CD4-positive, alpha-beta memory T cell (primary cell): ENCODE results near the gene SPAG7. TPM values are rescaled to one million over a fixed set of nuclear protein-coding genes. Genes with fewer than 3 reads are reported as not detected.

Experiments
- CTCF ChIA-PET: fragments of 350-600 bp; sonication (Branson Sonifier 250); formaldehyde crosslinking; loops from one replicate; lab custom pipeline; 2021; ENCODE audit warnings: inconsistent platforms; ENCODE audit not compliant: partially characterized antibody; lab: Charles Lee
- POLR2A ChIA-PET: fragments of 350-600 bp; sonication (Branson Sonifier 250); formaldehyde crosslinking; loops from one replicate; lab custom pipeline; 2021; ENCODE audit not compliant: partially characterized antibody; lab: Charles Lee
- DNase-seq, 5 donors: peaks; one replicate each; pipeline versions ENCODE4 v3.0.0 to v3.0.0-alpha.2; 2020 to 2022; ENCODE audit warnings: mixed read lengths in 1 of 5
- H3K27ac ChIP-seq: one replicate; pipeline ENCODE4 v1.7.0; 2013; ENCODE audit warnings: low read depth, low read length
- H3K27me3 ChIP-seq: 2 replicates; pipeline ENCODE4 v1.7.0; 2013; ENCODE audit warnings: mild to moderate bottlenecking, low read length, moderate library complexity; ENCODE audit not compliant: insufficient read depth
- H3K36me3 ChIP-seq: 2 replicates; pipeline ENCODE4 v1.7.0; 2013; ENCODE audit warnings: mild to moderate bottlenecking, low read length, moderate library complexity; ENCODE audit not compliant: insufficient read depth
- H3K4me1 ChIP-seq: 2 replicates; pipeline ENCODE4 v1.7.0; 2013; ENCODE audit warnings: mild to moderate bottlenecking, low read length, moderate library complexity; ENCODE audit not compliant: insufficient read depth
- H3K4me3 ChIP-seq, 2 donors: one replicate each; pipeline ENCODE4 v1.7.0; 2013; ENCODE audit warnings: low read length in 2 of 2, mild to moderate bottlenecking in 1 of 2
- H3K9me3 ChIP-seq, 2 donors: one replicate each; pipeline ENCODE4 v1.7.0; 2013; ENCODE audit warnings: low read length in 2 of 2, control low read depth in 1 of 2; ENCODE audit not compliant: control insufficient read depth in 1 of 2
- H3K27ac Mint-ChIP-seq, 7 donors: one replicate each; pipeline ENCODE4 v1.8.0; 2020 to 2021; ENCODE audit warnings: mixed read lengths in 7 of 7, mild to moderate bottlenecking in 6 of 7, inconsistent platforms in 3 of 7, moderate library complexity in 3 of 7
- H3K27me3 Mint-ChIP-seq, 2 donors: one replicate each; pipeline ENCODE4 v1.8.0; 2020 to 2021; ENCODE audit warnings: mixed read lengths in 2 of 2
- H3K36me3 Mint-ChIP-seq, 2 donors: one replicate each; pipeline ENCODE4 v1.8.0; 2020 to 2021; ENCODE audit warnings: mixed read lengths in 2 of 2, inconsistent platforms in 1 of 2, mild to moderate bottlenecking in 1 of 2
- H3K4me1 Mint-ChIP-seq, 4 donors: one replicate each; pipeline ENCODE4 v1.8.0; 2020 to 2021; ENCODE audit warnings: mixed read lengths in 4 of 4, mild to moderate bottlenecking in 1 of 4
- H3K4me3 Mint-ChIP-seq, 8 donors: one replicate each; pipeline ENCODE4 v1.8.0; 2020 to 2021; ENCODE audit warnings: mixed read lengths in 8 of 8, mild to moderate bottlenecking in 7 of 8, moderate library complexity in 6 of 8, inconsistent platforms in 3 of 8
- H3K9me3 Mint-ChIP-seq, 8 donors: one replicate each; pipeline ENCODE4 v1.8.0; 2020 to 2021; ENCODE audit warnings: mixed read lengths in 8 of 8, mild to moderate bottlenecking in 5 of 8, inconsistent platforms in 3 of 8, moderate library complexity in 1 of 8
- intact Hi-C: fragments of 100-400 bp; cut with micrococcal nuclease; formaldehyde crosslinking; loops from one replicate; pipeline ENCODE4 v1.15.1; 2023
- polyA plus RNA-seq, 2 donors: library from polyadenylated mRNA; unstranded; fragments of 300-500 nt; fragmentation: Illumina TruSeq; gene quantifications; one replicate each; pipeline ENCODE4 v1.2.3, GENCODE V29; 2021
- total RNA-seq, 2 experiments: library from RNA; stranded (reverse); gene quantifications; one replicate each; pipeline ENCODE4 v1.2.3, GENCODE V29; 2021

Gene SPAG7
- total and polyA plus RNA-seq, 4 experiments from 2014 or later = 36.7 to 133 (median 66.2) TPM

DNA sequence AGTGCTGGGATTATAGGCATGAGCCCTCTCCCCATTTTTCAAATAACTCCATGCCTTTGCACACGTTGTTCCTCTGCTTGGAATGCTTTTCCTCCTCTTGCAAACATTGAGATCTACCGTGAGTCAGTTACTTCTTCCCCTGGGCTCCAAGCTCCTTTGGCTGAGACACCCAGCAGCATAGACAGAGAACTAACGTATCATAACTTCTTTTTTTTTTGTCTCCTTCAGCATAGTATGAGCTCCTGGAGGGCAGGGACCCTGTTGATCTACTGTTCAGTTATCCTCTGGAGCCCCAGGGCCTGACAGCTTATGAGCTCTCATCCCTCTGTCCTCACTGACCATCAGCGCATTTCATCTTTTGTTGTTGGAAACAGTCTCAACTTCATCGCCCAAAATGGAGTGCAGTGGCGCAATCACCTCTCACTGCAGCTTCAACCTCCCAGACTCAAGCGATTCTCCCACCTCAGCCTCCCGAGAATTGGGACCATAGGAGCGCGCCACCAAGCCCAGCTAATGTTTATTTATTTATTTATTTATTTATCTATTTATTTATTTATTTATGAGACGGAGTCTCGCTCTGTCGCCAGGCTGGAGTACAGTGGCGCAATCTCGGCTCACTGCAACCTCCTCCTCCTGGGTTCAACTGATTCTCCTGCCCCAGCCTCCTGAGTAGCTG is 2.2 kb downstream of the SPAG7 start:
- Histone ChIP-seq H3K27ac (no peak overlapping the region), H3K9me3 (no peaks in the 10 kb centered on the region), H3K27me3 (no peaks in the 10 kb centered on the region), H3K4me3 (no peak overlapping the region), H3K36me3 (peaks cover 4% of the 10 kb centered on the region), H3K4me1 (peaks cover 28% of the 10 kb centered on the region)
- Mint-ChIP-seq H3K36me3 (peaks cover 13 to 19% of the 10 kb centered on the region in 2 donors), H3K9me3 (no peaks in the 10 kb centered on the region), H3K27ac (peak overlapping the region in 2 of 7 donors; percentile 39 to 73), H3K4me3 (peak overlapping the region in 7 of 8 donors; percentile 11 to 66 (median 34)), H3K4me1 (peaks cover 12 to 22% (median 16%) of the 10 kb centered on the region in 4 donors), H3K27me3 (no peaks in the 10 kb centered on the region)
- CTCF ChIA-PET = interaction anchor here (1.3 to 2.5 kb wide), 6 partner anchors 10 to 57 kb away, joined by 3 to 24 read pairs (median 4); partner anchors contain the start of genes RNF167 and SLC25A11
- POLR2A ChIA-PET = interaction anchor here (0.5 to 27.9 kb wide), 6 partner anchors 8 to 113 kb away, joined by 3 to 973 read pairs (median 16); partner anchors contain the start of genes C17orf107, CAMTA2, ENO3 and PFN1
- no peak for DNase-seq
- intact Hi-C loops = loop anchor here (5.0 kb wide), 1 partner anchor 33 kb away; the partner anchor contains the start of gene GP1BA

- intact Hi-C loops = no loop called here
- no peak overlapping the region for H3K4me3 Mint-ChIP-seq
- no peak overlapping the region for H3K27ac ChIP-seq
- no peaks in the 10 kb centered on the region for H3K27me3 ChIP-seq
- H3K4me1 ChIP-seq = no peaks in the 10 kb centered on the region
- H3K36me3 ChIP-seq = peaks cover 16% of the 10 kb centered on the region
- CTCF ChIA-PET = no interaction called here
- H3K9me3 Mint-ChIP-seq = no peaks in the 10 kb centered on the region
- H3K27me3 Mint-ChIP-seq = no peaks in the 10 kb centered on the region
- no peak overlapping the region for H3K4me3 ChIP-seq
- peak overlapping the region in 2 of 7 donors; percentile 24 to 29 for H3K27ac Mint-ChIP-seq
- DNase-seq = no peak
- peaks cover 14 to 19% of the 10 kb centered on the region in 2 donors for H3K36me3 Mint-ChIP-seq
- POLR2A ChIA-PET = interaction anchor here (27.9 kb wide), 1 partner anchor 14 kb away, joined by 973 read pairs; the partner anchor contains the start of genes ENO3, PFN1, RNF167 and SLC25A11
- H3K4me1 Mint-ChIP-seq = peaks cover 8 to 18% (median 10%) of the 10 kb centered on the region in 4 donors
- H3K9me3 ChIP-seq = no peaks in the 10 kb centered on the region
These were observed 7.2 kb downstream of the SPAG7 start for GRCh38 chr17:4960279-4960922.

GRCh38 chr17:4959261-4959965 is 8.2 kb downstream of the SPAG7 start:
- no peak overlapping the region for H3K4me3 ChIP-seq
- no peak for DNase-seq
- POLR2A ChIA-PET = interaction anchor here (27.9 kb wide), 1 partner anchor 13 kb away, joined by 973 read pairs; the partner anchor contains the start of genes ENO3, PFN1, RNF167 and SLC25A11
- no peaks in the 10 kb centered on the region for H3K4me1 ChIP-seq
- H3K27ac ChIP-seq = no peak overlapping the region
- H3K27ac Mint-ChIP-seq = no peak overlapping the region
- H3K36me3 ChIP-seq = peaks cover 16% of the 10 kb centered on the region
- intact Hi-C loops = no loop called here
- H3K27me3 Mint-ChIP-seq = no peaks in the 10 kb centered on the region
- H3K27me3 ChIP-seq = no peaks in the 10 kb centered on the region
- CTCF ChIA-PET = interaction anchor here (5.0 kb wide), 1 partner anchor 8 kb away, joined by 22 read pairs; the partner anchor contains the start of gene SPAG7
- H3K4me1 Mint-ChIP-seq = peaks cover 6 to 14% (median 7%) of the 10 kb centered on the region in 4 donors
- no peaks in the 10 kb centered on the region for H3K9me3 Mint-ChIP-seq
- H3K36me3 Mint-ChIP-seq = peaks cover 10 to 17% of the 10 kb centered on the region in 2 donors
- H3K4me3 Mint-ChIP-seq = no peak overlapping the region
- no peaks in the 10 kb centered on the region for H3K9me3 ChIP-seq

- H3K4me3 ChIP-seq = no peak overlapping the region
- Mint-ChIP-seq H3K4me1 (peaks cover 4 to 14% (median 10%) of the 10 kb centered on the region in 4 donors), H3K4me3 (no peak overlapping the region), H3K27ac (no peak overlapping the region), H3K36me3 (peaks cover 10 to 17% of the 10 kb centered on the region in 2 donors), H3K27me3 (no peaks in the 10 kb centered on the region), H3K9me3 (no peaks in the 10 kb centered on the region)
- CTCF ChIA-PET = interaction anchor here (1.2 to 5.1 kb wide), 5 partner anchors 9 to 55 kb away, joined by 3 to 33 read pairs (median 5); partner anchors contain the start of genes RNF167, SLC25A11 and SPAG7
- no peaks in the 10 kb centered on the region for H3K4me1 ChIP-seq
- no peak overlapping the region for H3K27ac ChIP-seq
- H3K27me3 ChIP-seq = no peaks in the 10 kb centered on the region
- POLR2A ChIA-PET = interaction anchor here (25.3 to 27.9 kb wide), 2 partner anchors 10 to 12 kb away, joined by 973 read pairs; partner anchors contain the start of genes ENO3, PFN1, RNF167 and SLC25A11
- peaks cover 16% of the 10 kb centered on the region for H3K36me3 ChIP-seq
- intact Hi-C loops = no loop called here
- no peak for DNase-seq
- H3K9me3 ChIP-seq = no peaks in the 10 kb centered on the region
These were observed 9.5 kb downstream of the SPAG7 start for GRCh38 chr17:4958102-4958501.

DNA sequence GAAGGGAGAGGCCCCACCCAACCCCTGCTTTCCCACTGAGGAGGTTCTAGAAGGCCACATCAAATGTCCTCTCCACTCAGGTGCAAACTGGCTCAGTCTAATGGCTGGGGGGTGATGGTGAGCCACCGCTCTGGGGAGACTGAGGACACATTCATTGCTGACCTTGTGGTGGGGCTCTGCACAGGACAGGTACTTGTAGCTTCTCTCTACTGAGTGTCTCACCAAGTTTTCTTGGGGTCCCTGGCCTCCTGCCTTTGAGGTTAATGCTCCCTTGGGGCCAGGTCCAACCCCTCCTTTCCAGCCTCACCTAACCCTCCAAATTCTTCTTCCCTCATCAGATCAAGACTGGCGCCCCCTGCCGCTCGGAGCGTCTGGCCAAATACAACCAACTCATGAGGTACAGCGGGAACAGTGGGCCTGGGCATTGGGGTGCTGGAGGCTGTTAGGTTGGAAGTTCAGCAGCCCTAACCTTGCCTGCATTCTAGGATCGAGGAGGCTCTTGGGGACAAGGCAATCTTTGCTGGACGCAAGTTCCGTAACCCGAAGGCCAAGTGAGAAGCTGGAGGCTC is 11.0 kb downstream of the SPAG7 start:
- H3K4me3 Mint-ChIP-seq = no peak overlapping the region
- H3K27ac ChIP-seq = no peak overlapping the region
- no peaks in the 10 kb centered on the region for H3K27me3 Mint-ChIP-seq
- CTCF ChIA-PET = interaction anchor here (0.8 to 5.1 kb wide), 5 partner anchors 11 to 53 kb away, joined by 3 to 33 read pairs (median 4); partner anchors contain the start of gene SPAG7
- H3K9me3 ChIP-seq = no peaks in the 10 kb centered on the region
- intact Hi-C loops = loop anchor here (1.0 kb wide), 1 partner anchor 47 kb away; no protein-coding TSS in a partner anchor
- peak overlapping the region in 1 of 7 donors; percentile 50 for H3K27ac Mint-ChIP-seq
- no peaks in the 10 kb centered on the region for H3K9me3 Mint-ChIP-seq
- peak in 2 of 5 donors; percentile 29 to 35 for DNase-seq
- peaks cover 10 to 16% of the 10 kb centered on the region in 2 donors for H3K36me3 Mint-ChIP-seq
- POLR2A ChIA-PET = interaction anchor here (0.9 to 27.9 kb wide), 3 partner anchors 11 to 50 kb away, joined by 3 to 973 read pairs (median 973); partner anchors contain the start of genes ENO3, PFN1, RNF167 and SLC25A11
- no peaks in the 10 kb centered on the region for H3K27me3 ChIP-seq
- peaks cover 4 to 17% (median 10%) of the 10 kb centered on the region in 4 donors for H3K4me1 Mint-ChIP-seq
- H3K4me1 ChIP-seq = no peaks in the 10 kb centered on the region
- H3K36me3 ChIP-seq = peaks cover 16% of the 10 kb centered on the region
- H3K4me3 ChIP-seq = no peak overlapping the region

DNA sequence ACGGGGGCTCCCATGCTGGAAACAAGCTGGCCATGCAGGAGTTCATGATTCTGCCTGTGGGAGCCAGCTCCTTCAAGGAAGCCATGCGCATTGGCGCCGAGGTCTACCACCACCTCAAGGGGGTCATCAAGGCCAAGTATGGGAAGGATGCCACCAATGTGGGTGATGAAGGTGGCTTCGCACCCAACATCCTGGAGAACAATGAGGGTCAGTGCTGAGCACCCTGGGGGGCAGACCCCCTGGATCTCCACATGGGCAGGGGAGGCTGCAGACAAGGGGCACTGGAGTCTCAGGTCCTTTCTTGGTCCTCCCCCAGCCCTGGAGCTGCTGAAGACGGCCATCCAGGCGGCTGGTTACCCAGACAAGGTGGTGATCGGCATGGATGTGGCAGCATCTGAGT is 12.5 kb downstream of the SPAG7 start:
- H3K27me3 ChIP-seq = no peaks in the 10 kb centered on the region
- CTCF ChIA-PET = interaction anchor here (0.6 to 5.1 kb wide), 5 partner anchors 12 to 697 kb away, joined by 3 to 33 read pairs (median 5); partner anchors contain the start of genes RNF167, SLC25A11 and SPAG7
- H3K36me3 Mint-ChIP-seq = peaks cover 2 to 8% of the 10 kb centered on the region in 2 donors
- H3K36me3 ChIP-seq = peaks cover 10% of the 10 kb centered on the region
- no peaks in the 10 kb centered on the region for H3K9me3 ChIP-seq
- DNase-seq = no peak
- H3K4me1 ChIP-seq = peaks cover 13% of the 10 kb centered on the region
- no peak overlapping the region for H3K27ac Mint-ChIP-seq
- H3K4me3 Mint-ChIP-seq = no peak overlapping the region
- POLR2A ChIA-PET = interaction anchor here (1.2 to 27.9 kb wide), 3 partner anchors 9 to 46 kb away, joined by 3 to 973 read pairs (median 973); partner anchors contain the start of genes ENO3, PFN1, RNF167 and SLC25A11
- peaks cover 6 to 32% (median 17%) of the 10 kb centered on the region in 4 donors for H3K4me1 Mint-ChIP-seq
- no peaks in the 10 kb centered on the region for H3K9me3 Mint-ChIP-seq
- H3K4me3 ChIP-seq = no peak overlapping the region
- intact Hi-C loops = no loop called here
- no peaks in the 10 kb centered on the region for H3K27me3 Mint-ChIP-seq
- no peak overlapping the region for H3K27ac ChIP-seq
